ENCODE results near the gene UNC119.

DNA sequence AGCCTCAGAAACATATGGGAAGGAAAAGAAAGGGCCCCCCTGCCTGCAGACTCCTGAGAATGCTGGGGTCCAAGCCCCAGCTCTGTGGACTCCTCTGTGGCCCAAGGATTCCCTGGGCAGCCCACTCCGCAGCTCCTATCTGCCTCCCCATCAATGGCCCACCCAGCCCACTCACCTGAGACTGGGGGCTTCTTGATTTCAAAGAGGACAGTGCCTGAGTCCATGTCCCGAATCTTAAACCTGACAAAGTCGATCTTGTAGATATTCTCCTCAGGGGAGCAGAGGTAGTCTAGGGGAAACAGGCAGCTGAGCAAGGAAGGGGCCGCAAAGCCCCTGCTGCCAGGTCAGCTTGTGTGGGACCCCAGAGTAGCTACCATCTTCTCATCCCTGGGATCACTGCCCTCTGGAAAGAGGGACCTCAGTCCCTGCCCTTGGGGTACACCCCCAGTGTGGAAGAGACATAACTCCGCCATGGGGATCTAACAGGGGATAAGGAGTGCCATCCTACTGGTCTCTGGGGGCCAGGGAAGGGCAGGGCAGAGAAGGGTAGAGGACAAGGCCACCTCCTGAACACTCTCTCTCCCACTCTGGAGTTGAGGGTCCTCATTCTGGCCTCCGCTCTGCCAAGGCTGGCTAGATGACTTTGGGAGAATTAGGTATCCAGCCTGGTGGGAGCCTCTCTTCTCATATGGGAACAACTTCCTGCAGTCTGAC, 3.9 kb downstream of the UNC119 start:
- TF ChIP-seq, protein P1, sequence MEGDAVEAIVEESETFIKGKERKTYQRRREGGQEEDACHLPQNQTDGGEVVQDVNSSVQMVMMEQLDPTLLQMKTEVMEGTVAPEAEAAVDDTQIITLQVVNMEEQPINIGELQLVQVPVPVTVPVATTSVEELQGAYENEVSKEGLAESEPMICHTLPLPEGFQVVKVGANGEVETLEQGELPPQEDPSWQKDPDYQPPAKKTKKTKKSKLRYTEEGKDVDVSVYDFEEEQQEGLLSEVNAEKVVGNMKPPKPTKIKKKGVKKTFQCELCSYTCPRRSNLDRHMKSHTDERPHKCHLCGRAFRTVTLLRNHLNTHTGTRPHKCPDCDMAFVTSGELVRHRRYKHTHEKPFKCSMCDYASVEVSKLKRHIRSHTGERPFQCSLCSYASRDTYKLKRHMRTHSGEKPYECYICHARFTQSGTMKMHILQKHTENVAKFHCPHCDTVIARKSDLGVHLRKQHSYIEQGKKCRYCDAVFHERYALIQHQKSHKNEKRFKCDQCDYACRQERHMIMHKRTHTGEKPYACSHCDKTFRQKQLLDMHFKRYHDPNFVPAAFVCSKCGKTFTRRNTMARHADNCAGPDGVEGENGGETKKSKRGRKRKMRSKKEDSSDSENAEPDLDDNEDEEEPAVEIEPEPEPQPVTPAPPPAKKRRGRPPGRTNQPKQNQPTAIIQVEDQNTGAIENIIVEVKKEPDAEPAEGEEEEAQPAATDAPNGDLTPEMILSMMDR (conservative IDR thresholded peaks at IDR 0.05; ENCODE audit: low read depth, low read length) = peak; percentile 3; the same call in 1 of the 2 replicates
- TF ChIP-seq EZH2 (IDR thresholded peaks at IDR 0.05; ENCODE audit: low read length, unreplicated experiment) = no peak
- no peak for TF ChIP-seq EZH2phosphoT487 (IDR thresholded peaks at IDR 0.05; ENCODE audit: borderline replicate concordance, low read length)
